ENCODE data around the gene SERINC5.

DNA sequence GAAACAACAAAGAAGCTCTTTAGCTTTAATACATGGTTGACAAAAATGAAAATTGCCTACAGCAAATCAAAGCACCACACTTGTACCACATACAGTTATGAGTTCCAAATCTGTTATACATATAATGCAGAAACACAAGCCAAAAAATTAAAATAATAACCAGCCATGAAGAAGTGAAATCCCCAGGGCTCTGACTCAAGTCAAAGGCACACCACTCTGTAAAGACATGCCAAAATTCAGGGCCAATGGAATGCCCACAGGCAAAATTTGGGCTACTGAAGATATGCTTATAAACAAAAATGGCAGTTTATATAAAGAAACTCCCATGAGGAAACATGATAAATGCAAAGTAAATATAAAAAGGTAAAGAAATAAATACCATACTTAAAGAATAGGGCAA is 191.7 kb downstream of the SERINC5 start:
- TF ChIP-seq, protein P1, sequence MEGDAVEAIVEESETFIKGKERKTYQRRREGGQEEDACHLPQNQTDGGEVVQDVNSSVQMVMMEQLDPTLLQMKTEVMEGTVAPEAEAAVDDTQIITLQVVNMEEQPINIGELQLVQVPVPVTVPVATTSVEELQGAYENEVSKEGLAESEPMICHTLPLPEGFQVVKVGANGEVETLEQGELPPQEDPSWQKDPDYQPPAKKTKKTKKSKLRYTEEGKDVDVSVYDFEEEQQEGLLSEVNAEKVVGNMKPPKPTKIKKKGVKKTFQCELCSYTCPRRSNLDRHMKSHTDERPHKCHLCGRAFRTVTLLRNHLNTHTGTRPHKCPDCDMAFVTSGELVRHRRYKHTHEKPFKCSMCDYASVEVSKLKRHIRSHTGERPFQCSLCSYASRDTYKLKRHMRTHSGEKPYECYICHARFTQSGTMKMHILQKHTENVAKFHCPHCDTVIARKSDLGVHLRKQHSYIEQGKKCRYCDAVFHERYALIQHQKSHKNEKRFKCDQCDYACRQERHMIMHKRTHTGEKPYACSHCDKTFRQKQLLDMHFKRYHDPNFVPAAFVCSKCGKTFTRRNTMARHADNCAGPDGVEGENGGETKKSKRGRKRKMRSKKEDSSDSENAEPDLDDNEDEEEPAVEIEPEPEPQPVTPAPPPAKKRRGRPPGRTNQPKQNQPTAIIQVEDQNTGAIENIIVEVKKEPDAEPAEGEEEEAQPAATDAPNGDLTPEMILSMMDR (IDR thresholded peaks at IDR 0.05; ENCODE audit: insufficient read depth, low read depth, low read length) = no peak
- TF ChIP-seq EZH2 (IDR thresholded peaks at IDR 0.05; ENCODE audit: insufficient read depth, low read length) = no peak

All from astrocyte (in vitro differentiated cells and primary cell).